ENCODE results near the gene QRICH2.
A peak's percentile ranks its signal among the peaks of the same experiment; 100 is the strongest.
"Not testable (repeated sequence)": the region's sequence is repeated elsewhere in the genome, so short reads cannot be mapped to it uniquely, and the experiment has no call there.

The QRICH2 gene

DNA sequence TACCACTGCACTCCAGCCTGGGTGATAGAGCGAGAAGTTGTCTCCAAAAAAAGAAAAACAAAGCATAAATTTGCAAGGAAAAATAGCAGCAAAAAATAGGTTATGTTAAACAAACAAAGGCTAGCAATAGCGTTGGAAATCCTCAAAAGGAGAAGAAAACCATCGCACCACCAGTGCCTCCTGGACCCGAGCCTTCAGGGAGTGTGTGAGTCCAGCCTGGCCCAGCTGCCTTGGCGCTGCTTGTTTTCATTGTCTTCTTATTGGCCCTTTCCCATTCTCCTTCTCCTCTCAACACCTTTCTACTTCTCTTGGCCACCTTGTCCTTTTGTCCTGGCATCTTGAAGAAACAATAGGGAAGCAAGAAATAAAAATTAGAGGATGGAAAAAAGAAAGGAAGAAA, 47.4 kb downstream of the QRICH2 start:
- Histone ChIP-seq H3K4me3 (ENCODE audit: low read length) (no peak overlapping the region), H3K27me3 (ENCODE audit: control insufficient read depth, insufficient read depth, low read length) (no peaks in the 10 kb centered on the region), H3K4me1 (ENCODE audit: control insufficient read depth, insufficient read depth, low read length) (peaks cover 21% of the 10 kb centered on the region), H3K9ac (ENCODE audit: low read depth, low read length) (no peak overlapping the region), H3K36me3 (ENCODE audit: insufficient read depth, low read length) (no peaks in the 10 kb centered on the region), H3K9me3 (replicated peaks; ENCODE audit: low read length) (no peaks in the 10 kb centered on the region), H3K4me2 (ENCODE audit: low read length) (no peak overlapping the region)

DNA sequence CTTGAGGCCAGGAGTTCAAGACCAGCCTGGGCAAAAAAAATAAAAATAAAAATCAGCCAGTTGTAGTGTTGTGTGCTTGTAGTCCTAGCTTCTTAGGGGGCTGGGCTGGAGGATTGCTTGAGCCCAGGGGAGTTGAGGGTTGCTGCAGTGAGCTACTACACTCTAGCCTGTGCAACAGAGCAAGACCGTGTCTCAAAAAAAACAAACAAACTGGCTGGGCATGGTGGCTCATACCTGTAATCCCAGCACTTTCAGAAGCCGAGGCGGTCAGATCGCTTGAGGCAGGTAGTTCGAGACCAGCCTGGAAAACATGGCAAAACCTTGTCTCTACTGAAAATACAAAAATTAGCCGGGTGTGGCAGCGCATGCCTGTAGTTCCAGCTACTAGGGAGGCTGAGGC, 47.9 kb downstream of the QRICH2 start:
- Histone ChIP-seq H3K9ac (ENCODE audit: low read depth, low read length) (no peak overlapping the region), H3K4me2 (ENCODE audit: low read length) (no peak overlapping the region), H3K4me3 (ENCODE audit: low read length) (no peak overlapping the region), H3K4me1 (ENCODE audit: control insufficient read depth, insufficient read depth, low read length) (peaks cover 21% of the 10 kb centered on the region), H3K27me3 (ENCODE audit: control insufficient read depth, insufficient read depth, low read length) (no peaks in the 10 kb centered on the region), H3K9me3 (replicated peaks; ENCODE audit: low read length) (no peaks in the 10 kb centered on the region), H3K36me3 (ENCODE audit: insufficient read depth, low read length) (no peaks in the 10 kb centered on the region)

DNA sequence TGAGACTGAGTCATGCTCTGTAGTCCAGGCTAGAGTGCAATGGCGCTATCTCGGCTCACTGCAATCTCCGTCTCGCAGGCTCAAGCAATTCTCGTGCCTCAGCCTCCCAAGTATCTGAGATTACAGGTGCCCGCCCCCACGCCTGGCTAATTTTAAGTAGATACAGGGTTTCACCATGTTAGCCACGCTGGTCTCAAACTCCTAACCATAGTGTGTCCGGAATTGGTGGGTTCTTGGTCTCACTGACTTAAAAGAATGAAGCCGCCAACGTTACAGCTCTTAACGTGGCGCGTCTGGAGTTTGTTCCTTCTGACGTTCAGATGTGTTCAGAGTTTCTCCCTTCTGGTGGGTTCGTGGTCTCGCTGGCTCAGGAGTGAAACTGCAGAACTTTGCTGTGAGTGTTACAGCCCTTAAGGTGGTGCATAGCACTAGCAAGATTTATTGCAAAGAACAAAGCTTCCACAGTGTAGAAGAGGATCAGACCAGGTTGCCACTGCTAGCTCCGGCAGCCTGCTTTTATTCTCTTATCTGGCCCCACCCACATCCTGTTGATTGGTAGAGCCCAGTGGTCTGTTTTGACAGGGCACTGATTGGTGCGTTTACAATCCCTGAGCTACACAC, 51.5 kb downstream of the QRICH2 start:
- H3K4me2 ChIP-seq (ENCODE audit: low read length); H3K4me3 ChIP-seq (ENCODE audit: low read length); H3K27me3 ChIP-seq (ENCODE audit: control insufficient read depth, insufficient read depth, low read length); H3K9me3 ChIP-seq (replicated peaks; ENCODE audit: low read length); H3K9ac ChIP-seq (ENCODE audit: low read depth, low read length); H3K36me3 ChIP-seq (ENCODE audit: insufficient read depth, low read length): not testable (repeated sequence)
- peaks cover 17% of the 10 kb centered on the region for H3K4me1 ChIP-seq (ENCODE audit: control insufficient read depth, insufficient read depth, low read length)

DNA sequence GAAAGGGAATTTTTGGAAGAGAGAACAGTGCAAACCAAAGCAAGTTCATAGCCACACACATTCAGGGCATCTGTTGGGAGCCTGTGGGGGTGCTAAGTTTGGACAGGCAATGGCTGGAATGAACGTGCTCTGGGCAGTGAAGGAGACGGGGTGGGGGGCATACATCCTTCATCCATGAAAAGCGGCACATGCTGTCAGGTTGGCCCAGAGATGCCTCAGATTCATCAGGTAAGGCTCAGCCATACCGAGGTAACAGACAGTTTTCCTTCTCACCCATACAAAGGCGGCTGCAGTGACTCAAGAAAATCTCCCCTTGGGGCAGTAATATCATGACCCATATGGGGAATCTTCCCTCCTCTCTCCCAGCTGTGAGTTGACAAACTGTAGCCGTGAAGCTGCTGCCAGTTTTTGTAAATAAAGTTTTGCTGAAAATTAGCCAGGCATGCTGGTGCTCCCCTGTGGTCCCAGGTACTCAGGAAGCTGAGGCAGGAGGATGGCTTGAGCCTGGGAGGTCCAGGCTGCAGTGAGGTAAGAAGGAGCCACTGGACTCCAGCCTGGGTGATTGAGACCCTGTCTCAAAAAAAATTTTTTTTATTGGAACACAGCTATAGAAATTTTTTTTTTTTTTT, 52.2 kb downstream of the QRICH2 start:
- H3K4me1 ChIP-seq (ENCODE audit: control insufficient read depth, insufficient read depth, low read length) = peaks cover 19% of the 10 kb centered on the region
- H3K4me3 ChIP-seq (ENCODE audit: low read length) = no peak overlapping the region
- H3K9ac ChIP-seq (ENCODE audit: low read depth, low read length) = no peak overlapping the region
- H3K9me3 ChIP-seq (replicated peaks; ENCODE audit: low read length) = no peaks in the 10 kb centered on the region
- H3K4me2 ChIP-seq (ENCODE audit: low read length) = no peak overlapping the region
- no peaks in the 10 kb centered on the region for H3K27me3 ChIP-seq (ENCODE audit: control insufficient read depth, insufficient read depth, low read length)
- no peaks in the 10 kb centered on the region for H3K36me3 ChIP-seq (ENCODE audit: insufficient read depth, low read length)

DNA sequence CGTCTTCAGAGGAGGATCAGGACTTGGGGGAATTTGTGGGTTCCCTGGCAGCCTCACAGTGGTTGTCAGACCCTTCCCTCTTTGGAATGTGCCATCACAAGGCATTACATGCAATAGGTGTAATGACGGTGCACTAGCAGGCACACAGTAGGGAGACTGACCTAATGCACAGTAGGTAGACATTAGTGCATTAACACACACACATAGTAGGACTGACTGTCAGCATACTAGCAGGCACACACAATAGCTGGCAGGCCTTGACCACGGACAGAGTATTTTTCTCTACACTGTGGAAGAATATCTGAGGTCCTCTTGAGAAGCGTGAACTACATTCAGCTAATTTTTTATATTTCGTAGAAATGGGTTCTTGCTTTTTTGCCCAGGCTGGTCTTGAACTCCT, 53.8 kb downstream of the QRICH2 start:
- Histone ChIP-seq H3K36me3 (ENCODE audit: insufficient read depth, low read length) (no peaks in the 10 kb centered on the region), H3K4me1 (ENCODE audit: control insufficient read depth, insufficient read depth, low read length) (peaks cover 19% of the 10 kb centered on the region), H3K4me2 (ENCODE audit: low read length) (no peak overlapping the region), H3K9me3 (replicated peaks; ENCODE audit: low read length) (no peaks in the 10 kb centered on the region), H3K27me3 (ENCODE audit: control insufficient read depth, insufficient read depth, low read length) (no peaks in the 10 kb centered on the region), H3K4me3 (ENCODE audit: low read length) (no peak overlapping the region), H3K9ac (ENCODE audit: low read depth, low read length) (no peak overlapping the region)

DNA sequence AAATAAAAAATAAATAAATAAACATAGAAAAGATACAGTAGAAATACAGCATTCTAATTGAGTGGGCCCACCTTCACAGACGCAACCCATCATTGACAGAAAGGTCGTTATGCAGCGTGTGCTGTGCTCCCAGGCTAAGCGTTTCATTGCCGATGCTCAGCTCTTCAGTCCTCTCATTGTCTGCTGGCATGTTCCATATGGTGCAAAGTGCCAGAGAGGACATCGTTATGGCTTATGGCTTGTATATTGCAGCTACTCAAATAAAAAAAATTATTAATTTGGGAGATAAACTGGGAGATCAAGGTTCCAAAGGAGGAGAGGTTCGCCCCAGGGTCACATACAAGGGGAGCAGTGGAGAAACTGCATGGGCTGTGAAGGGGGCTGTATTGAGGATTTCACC, 54.2 kb downstream of the QRICH2 start:
- Histone ChIP-seq H3K4me2 (ENCODE audit: low read length) (no peak overlapping the region), H3K36me3 (ENCODE audit: insufficient read depth, low read length) (no peaks in the 10 kb centered on the region), H3K4me1 (ENCODE audit: control insufficient read depth, insufficient read depth, low read length) (peaks cover 19% of the 10 kb centered on the region), H3K9ac (ENCODE audit: low read depth, low read length) (no peak overlapping the region), H3K27me3 (ENCODE audit: control insufficient read depth, insufficient read depth, low read length) (no peaks in the 10 kb centered on the region), H3K9me3 (replicated peaks; ENCODE audit: low read length) (no peaks in the 10 kb centered on the region), H3K4me3 (ENCODE audit: low read length) (no peak overlapping the region)

DNA sequence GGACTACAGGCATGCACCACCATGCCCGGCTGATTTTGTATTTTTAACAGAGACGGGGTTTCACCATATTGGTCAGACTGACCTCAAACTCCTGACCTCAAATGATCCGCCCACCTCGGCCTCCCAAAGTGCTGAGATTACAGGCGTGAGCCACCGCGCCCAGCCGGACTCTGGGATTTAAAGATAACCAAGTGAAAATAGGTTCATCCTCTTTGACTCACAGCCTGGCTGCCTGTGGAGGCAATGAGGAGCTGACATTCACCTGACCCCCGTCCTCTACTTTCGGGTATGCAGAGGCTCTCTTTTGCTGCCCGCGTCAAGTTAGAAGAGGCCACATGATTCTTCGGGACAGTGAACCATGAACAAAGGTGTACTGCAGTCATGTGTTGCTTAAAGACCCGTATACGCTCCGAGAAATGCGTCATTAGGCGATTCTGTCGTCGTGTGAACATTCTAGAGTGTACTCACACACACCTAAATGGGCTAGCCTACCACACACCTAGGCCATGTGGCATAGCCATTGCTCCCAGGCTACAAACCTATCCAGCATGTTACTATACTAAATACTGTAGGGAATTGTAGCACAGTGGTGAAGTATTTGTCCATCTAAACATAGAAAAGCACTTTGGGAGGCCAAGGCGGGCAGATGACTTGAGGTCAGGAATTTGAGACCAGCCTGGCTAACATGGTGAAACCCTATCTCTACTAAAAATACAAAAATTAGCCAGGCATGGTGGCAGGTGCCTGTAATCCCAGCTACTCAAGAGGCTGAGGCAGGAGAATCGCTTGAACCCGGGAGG, 54.9 kb downstream of the QRICH2 start:
- H3K9ac ChIP-seq (ENCODE audit: low read depth, low read length); H3K36me3 ChIP-seq (ENCODE audit: insufficient read depth, low read length); H3K27me3 ChIP-seq (ENCODE audit: control insufficient read depth, insufficient read depth, low read length); H3K4me2 ChIP-seq (ENCODE audit: low read length); H3K4me3 ChIP-seq (ENCODE audit: low read length); H3K9me3 ChIP-seq (replicated peaks; ENCODE audit: low read length): not testable (repeated sequence)
- peaks cover 19% of the 10 kb centered on the region for H3K4me1 ChIP-seq (ENCODE audit: control insufficient read depth, insufficient read depth, low read length)

DNA sequence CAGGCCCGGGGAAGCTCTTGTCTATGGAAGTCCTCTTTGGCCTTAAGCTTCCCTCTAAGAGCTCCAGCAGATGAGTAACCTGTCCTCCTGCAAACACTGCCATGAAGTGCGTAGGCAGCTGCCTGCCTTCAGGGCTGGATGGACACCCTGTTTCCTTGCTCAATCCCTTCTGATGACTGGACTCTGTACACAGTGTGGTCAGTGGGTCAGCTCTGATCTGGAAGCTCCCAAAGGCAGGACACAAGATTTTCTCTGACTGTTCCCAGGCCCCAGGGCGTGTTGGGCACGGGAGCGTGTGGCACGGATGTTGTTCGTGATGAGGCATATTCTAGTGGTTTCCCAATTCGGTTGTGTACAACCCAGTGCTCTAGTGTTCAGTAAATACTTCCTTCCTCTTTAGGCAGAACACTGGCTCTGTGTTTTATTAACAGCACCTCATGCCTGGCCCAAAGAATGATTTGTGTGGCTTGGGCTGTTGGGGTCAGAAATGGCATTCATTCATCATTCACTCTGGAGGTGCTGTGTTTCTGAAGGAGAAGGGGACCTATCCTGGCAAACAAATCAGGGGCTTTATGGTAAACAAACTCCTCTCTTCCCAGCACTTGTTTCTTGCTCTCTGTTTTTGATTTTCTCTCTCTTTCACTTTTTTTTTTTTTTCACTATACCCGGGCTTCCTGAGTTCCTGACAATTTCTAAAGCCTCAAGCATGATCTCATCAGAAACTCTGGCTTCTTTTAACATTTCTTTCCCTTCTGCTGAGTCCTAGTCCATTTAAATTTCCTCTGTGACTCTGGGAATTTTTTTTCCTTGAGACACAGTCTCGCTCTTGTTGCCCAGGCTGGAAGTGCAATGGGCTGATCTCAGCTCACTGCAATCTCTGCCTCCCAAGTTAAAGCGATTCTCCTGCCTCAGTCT, 55.8 kb downstream of the QRICH2 start:
- no peaks in the 10 kb centered on the region for H3K36me3 ChIP-seq (ENCODE audit: insufficient read depth, low read length)
- H3K9ac ChIP-seq (ENCODE audit: low read depth, low read length) = peak overlapping the region; percentile 61
- H3K9me3 ChIP-seq (replicated peaks; ENCODE audit: low read length) = no peaks in the 10 kb centered on the region
- H3K27me3 ChIP-seq (ENCODE audit: control insufficient read depth, insufficient read depth, low read length) = no peaks in the 10 kb centered on the region
- H3K4me2 ChIP-seq (ENCODE audit: low read length) = peak overlapping the region; percentile 26
- H3K4me3 ChIP-seq (ENCODE audit: low read length) = no peak overlapping the region
- H3K4me1 ChIP-seq (ENCODE audit: control insufficient read depth, insufficient read depth, low read length) = peaks cover 19% of the 10 kb centered on the region

DNA sequence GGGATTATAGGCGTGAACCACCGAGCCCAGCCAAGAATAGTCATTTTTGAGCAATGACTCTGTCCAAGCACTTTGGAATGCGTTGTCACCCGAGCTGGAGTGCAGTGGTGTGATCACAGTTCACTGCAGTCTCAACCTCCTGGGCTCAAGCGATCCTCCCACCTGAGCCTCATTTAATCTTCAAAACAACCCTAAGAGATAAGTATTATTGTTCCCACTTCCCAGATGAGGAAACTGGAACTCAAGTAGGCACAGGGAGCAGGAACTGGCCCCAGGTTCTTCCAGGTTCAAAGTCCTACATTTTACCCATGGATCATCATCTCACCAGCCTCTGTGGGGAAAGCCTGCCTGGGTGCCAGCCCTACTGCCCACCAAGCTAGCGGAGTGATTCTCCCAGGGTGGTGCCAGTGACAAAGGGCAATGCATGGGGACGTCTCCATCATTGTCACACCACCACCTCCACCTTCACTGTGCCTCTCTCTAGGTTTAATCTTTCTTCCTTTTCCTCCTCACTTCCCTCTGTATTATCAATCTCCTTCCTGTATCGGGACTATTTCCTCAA, 56.5 kb downstream of the QRICH2 start:
- Histone ChIP-seq H3K9ac (ENCODE audit: low read depth, low read length) (peak overlapping the region; percentile 0), H3K4me1 (ENCODE audit: control insufficient read depth, insufficient read depth, low read length) (peaks cover 19% of the 10 kb centered on the region), H3K27me3 (ENCODE audit: control insufficient read depth, insufficient read depth, low read length) (peaks cover 2% of the 10 kb centered on the region), H3K4me2 (ENCODE audit: low read length) (no peak overlapping the region), H3K4me3 (ENCODE audit: low read length) (no peak overlapping the region), H3K36me3 (ENCODE audit: insufficient read depth, low read length) (no peaks in the 10 kb centered on the region), H3K9me3 (replicated peaks; ENCODE audit: low read length) (no peaks in the 10 kb centered on the region)

DNA sequence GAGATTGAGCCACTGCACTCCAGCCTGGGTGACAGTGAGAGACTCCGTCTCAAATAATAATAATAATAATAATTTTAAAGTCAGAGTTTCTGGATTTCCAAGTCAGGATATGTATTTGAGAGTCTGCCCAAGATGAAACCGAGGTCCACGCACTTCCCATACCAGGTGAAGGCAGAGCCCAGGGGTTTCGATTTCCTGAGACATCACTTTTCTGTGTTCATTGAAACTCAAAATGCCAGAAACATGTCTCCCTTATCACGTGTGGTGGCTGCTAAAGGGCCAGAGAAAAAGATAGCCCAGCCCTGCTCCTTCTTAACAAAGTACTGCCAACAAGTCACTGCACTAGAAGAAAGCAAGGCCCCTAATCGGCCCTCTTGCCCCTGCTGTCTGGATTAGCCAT, 57.9 kb downstream of the QRICH2 start:
- H3K4me2 ChIP-seq (ENCODE audit: low read length) = no peak overlapping the region
- no peak overlapping the region for H3K4me3 ChIP-seq (ENCODE audit: low read length)
- no peaks in the 10 kb centered on the region for H3K9me3 ChIP-seq (replicated peaks; ENCODE audit: low read length)
- peaks cover 19% of the 10 kb centered on the region for H3K4me1 ChIP-seq (ENCODE audit: control insufficient read depth, insufficient read depth, low read length)
- peaks cover 10% of the 10 kb centered on the region for H3K27me3 ChIP-seq (ENCODE audit: control insufficient read depth, insufficient read depth, low read length)
- H3K36me3 ChIP-seq (ENCODE audit: insufficient read depth, low read length) = no peaks in the 10 kb centered on the region
- H3K9ac ChIP-seq (ENCODE audit: low read depth, low read length) = no peak overlapping the region

Measured in skeletal muscle satellite cell (primary cell).